ENCODE data around the gene TLE4.

The TLE4 gene

GRCh38 chr9:79764374-79764773, 192.6 kb downstream of the TLE4 start:
- peak in 1 of 10 donors; percentile 40 for DNase-seq
- intact Hi-C loops (cut with DNase I): no loop called here

GRCh38 chr9:79765466-79765865, 193.7 kb downstream of the TLE4 start:
- intact Hi-C loops (cut with DNase I): no loop called here

GRCh38 chr9:79766091-79766490, 194.3 kb downstream of the TLE4 start:
- DNase-seq: no peak
- intact Hi-C loops (cut with DNase I): no loop called here

More at GRCh38 chr9:79765466-79765865, 193.7 kb downstream of the TLE4 start:
- no peak for DNase-seq

GRCh38 chr9:79768194-79768593, 196.4 kb downstream of the TLE4 start:
- intact Hi-C loops (cut with DNase I): no loop called here
- DNase-seq: no peak

- intact Hi-C loops (cut with DNase I): no loop called here
- DNase-seq: peak in 1 of 10 donors; percentile 37
Measured at GRCh38 chr9:79769476-79770275, 197.9 kb downstream of the TLE4 start.

- intact Hi-C loops (cut with DNase I): no loop called here
- no peak for DNase-seq
Measured at GRCh38 chr9:79774356-79774755, 202.6 kb downstream of the TLE4 start.
